HEK293T (cell line): ENCODE measurements around the gene EGFR.

ENCODE experiments used
- ARNT ChIP-seq: fragments of 450-650 bp; IDR thresholded peaks from 2 replicates; pipeline ENCODE4 v1.6.1; 2017; ENCODE audit warnings: mild to moderate bottlenecking
- BHLHE40 ChIP-seq: fragments of 450-650 bp; IDR thresholded peaks from 2 replicates; pipeline ENCODE4 v1.6.1; 2016; ENCODE audit warnings: mild to moderate bottlenecking, moderate library complexity, borderline replicate concordance
- CTBP1 ChIP-seq: fragments of 450-650 bp; IDR thresholded peaks from 2 replicates; pipeline ENCODE4 v1.6.1; 2016; ENCODE audit warnings: borderline replicate concordance
- FOXA1 ChIP-seq: fragments of 450-650 bp; IDR thresholded peaks from 2 replicates; pipeline ENCODE4 v1.6.1; 2016; ENCODE audit warnings: mild to moderate bottlenecking
- FOXK2 ChIP-seq: fragments of 450-650 bp; IDR thresholded peaks from 2 replicates; pipeline ENCODE4 v1.6.1; 2016; ENCODE audit warnings: mild to moderate bottlenecking
- FOXM1 ChIP-seq: fragments of 450-650 bp; IDR thresholded peaks from 2 replicates; pipeline ENCODE4 v1.6.1; 2017; ENCODE audit warnings: mild to moderate bottlenecking, borderline replicate concordance
- HDGF ChIP-seq: fragments of 450-650 bp; IDR thresholded peaks from 2 replicates; pipeline ENCODE4 v1.6.1; 2017; ENCODE audit warnings: antibody characterized with exemption, borderline replicate concordance
- LEF1 ChIP-seq: fragments of 450-650 bp; IDR thresholded peaks from 2 replicates; pipeline ENCODE4 v1.6.1; 2017; ENCODE audit warnings: mild to moderate bottlenecking, borderline replicate concordance
- NFRKB ChIP-seq: fragments of 450-650 bp; IDR thresholded peaks from 2 replicates; pipeline ENCODE4 v1.6.1; 2016; ENCODE audit warnings: mild to moderate bottlenecking, moderate library complexity
- SUZ12 ChIP-seq: fragments of 450-650 bp; IDR thresholded peaks from 2 replicates; pipeline ENCODE4 v1.6.1; 2016; ENCODE audit warnings: mild to moderate bottlenecking
- TARDBP ChIP-seq: fragments of 450-650 bp; IDR thresholded peaks from 2 replicates; pipeline ENCODE4 v1.6.1; 2016

- TF ChIP-seq ARNT (no peak), FOXA1 (no peak), NFRKB (no peak), BHLHE40 (no peak), TARDBP (no peak), FOXM1 (no peak), FOXK2 (no peak), HDGF (no peak), LEF1 (no peak), SUZ12 (no peak), CTBP1 (no peak)
Observed at GRCh38 chr7:55155351-55156117, 136.7 kb downstream of the EGFR start.
